ENCODE results near the gene MTHFD1.

MTHFD1 gene

DNA sequence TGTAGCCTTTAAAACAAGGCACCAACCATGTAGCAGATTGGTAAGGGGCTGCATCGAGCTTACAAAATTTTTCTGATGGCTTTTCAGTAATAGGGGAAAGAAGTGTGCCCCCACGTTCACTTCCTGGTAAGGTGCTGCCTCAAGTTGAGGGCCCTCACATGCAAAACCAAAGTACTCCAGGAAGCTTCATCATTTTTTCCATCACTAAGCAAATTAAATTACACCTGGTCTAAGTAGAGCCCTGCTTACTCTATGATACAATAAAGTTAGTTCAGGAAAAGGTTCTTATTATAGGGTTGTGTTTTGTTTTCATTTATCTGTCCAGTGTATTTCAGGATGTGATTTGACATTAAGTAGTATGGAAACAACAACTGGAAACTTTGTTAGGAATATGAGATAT lies 62.1 kb downstream of the MTHFD1 start:
- DNase-seq, result no peak

DNA sequence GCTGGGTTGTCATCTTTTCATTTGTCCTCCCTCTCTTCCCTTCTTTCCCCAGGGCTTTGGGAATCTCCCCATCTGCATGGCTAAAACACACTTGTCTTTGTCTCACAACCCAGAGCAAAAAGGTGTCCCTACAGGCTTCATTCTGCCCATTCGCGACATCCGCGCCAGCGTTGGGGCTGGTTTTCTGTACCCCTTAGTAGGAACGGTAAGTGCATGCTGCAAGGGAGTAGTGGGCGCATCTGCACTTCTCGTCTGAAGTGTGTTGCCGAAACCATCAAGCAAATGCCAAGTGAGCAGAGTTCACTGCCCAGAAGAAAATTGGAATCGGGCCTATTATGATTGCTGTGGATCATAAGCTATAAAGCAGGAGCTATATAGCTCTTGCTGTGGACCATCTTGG lies 66.5 kb downstream of the MTHFD1 start:
- no peak for DNase-seq

DNA sequence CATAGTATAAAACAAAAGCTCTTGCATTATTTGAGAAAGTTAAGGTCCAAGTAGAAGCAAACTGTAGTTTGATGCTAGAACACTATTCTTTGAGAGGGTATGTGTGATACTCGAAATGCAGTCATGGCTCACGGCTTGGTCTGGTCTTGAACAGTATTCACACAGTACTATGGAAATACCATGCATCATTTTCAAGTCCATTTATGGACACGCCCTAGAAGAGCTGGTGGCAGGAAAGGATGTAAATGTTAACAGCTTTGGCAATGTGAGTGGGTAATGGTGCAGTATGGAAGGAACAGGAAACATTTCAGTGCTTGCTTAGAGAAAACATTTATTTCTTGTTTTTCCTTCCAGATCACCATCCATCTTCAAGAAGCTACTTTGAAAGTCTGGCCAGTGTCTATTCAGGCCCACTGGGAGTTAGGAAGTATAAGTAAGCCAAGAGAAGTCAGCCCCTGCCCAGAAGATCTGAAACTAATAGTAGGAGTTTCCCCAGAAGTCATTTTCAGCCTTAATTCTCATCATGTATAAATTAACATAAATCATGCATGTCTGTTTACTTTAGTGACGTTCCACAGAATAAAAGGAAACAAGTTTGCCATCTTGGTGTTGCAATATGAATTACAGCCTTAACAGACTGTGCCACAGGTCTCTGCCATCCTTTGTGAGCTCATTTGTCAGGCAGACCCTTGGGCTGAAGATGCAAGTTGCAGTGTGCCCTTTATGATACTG lies 71.4 kb downstream of the MTHFD1 start:
- DNase-seq, result no peak

GRCh38 chr14:64461221-64461620 lies 73.1 kb downstream of the MTHFD1 start:
- no peak for DNase-seq

- DNase-seq, result no peak
Measured at GRCh38 chr14:64463195-64463594, 75.0 kb downstream of the MTHFD1 start.

DNA sequence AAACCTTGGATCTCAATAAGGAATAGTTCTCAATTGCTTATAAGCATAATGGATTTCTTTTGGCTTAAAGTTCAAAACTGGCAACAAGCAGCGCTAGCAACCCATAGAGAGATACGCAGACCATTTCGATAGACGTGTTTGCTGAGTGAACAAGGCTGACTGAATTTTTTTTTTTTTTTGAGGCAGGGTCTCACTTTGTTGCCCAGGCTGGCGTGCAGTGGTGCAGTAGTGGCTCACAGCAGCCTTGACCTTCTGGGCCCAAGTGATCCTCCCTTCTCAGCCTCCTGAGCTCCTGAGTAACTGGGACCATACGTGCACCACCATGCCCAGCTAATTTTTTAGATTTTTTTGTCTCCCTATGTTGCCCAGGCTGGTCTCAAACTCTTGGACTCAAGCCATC lies 75.7 kb downstream of the MTHFD1 start:
- no peak for DNase-seq

- no peak for DNase-seq
Measured at GRCh38 chr14:64464651-64465050, 76.5 kb downstream of the MTHFD1 start.

DNA sequence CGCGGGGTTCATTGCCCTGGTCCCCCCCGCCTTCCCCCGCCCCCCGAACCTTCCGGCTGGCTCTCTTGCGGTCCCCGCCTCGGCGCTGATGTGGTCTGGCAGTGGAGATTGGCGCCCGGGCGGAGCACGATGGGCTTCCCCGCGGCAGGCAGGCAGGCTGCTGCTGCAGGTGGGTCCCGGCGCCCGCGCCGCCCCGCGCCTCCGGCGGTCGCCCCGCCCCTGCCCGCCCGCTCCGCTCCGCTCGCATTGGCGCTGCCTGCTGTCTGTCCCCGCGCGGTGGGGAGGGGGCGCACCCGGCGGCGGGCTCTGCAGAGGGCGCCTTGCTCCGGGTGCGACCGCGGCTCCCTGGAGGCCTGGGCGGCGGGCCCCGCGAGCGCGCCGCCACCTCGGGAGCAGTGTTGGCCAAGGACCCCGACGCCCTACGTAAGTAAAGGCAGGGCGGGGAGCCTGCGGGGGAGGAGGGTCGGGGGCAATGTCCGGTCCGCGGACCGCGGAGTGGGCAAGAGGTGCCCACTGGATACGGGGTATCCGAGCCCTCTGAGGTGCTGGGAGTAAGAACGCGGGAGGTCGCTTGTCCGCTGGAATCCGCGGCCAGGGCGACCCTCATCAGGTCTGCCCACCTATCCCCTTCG lies 77.2 kb downstream of the MTHFD1 start, which contains the start of gene AKAP5:
TSS of gene AKAP5 (plus strand) at position 309 of the 632 bp plus-strand sequence. CDS start 2,896 bp downstream, outside the sequence.
- DNase-seq, result no peak

- no peak for DNase-seq
Measured at GRCh38 chr14:64465831-64466554, 77.8 kb downstream of the MTHFD1 start.

DNA sequence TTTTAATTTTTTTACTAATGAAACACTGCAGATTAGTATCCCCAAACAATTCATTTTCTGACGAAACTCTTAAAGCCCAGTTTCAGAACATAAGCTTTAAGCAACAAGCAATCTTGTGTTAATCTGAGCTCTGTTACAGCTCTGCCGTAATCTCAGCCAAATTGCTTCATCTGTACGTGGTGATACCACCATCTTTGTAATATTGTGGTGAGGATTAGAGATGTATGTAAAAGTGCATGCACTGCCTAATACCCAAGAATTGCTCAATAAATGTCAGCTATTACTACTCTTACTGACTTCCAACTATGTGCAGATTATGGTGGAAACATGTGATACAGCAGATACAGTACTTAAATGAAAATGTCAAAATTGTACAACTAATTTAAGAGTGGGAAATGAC lies 78.9 kb downstream of the MTHFD1 start:
- no peak for DNase-seq

GRCh38 chr14:64467566-64467965 lies 79.4 kb downstream of the MTHFD1 start:
- DNase-seq, result no peak

DNA sequence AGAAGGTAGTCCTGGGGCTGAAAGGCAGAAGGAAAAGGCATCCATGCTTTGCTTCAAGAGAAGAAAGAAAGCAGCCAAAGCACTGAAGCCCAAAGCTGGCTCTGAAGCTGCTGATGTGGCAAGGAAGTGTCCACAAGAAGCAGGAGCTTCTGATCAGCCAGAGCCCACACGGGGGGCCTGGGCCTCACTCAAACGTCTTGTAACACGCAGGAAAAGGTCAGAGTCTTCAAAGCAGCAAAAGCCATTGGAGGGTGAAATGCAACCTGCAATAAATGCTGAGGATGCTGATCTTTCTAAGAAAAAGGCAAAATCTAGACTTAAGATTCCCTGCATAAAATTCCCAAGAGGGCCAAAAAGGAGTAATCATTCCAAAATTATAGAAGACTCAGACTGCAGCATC lies 80.3 kb downstream of the MTHFD1 start:
- no peak for DNase-seq

- no peak for DNase-seq
Measured at GRCh38 chr14:64474041-64474440, 85.9 kb downstream of the MTHFD1 start.

GRCh38 chr14:64474698-64475097 lies 86.5 kb downstream of the MTHFD1 start:
- DNase-seq, result no peak

GRCh38 chr14:64475585-64476273 lies 87.6 kb downstream of the MTHFD1 start:
- no peak for DNase-seq

- DNase-seq, result no peak
Measured at GRCh38 chr14:64476438-64476837, 88.3 kb downstream of the MTHFD1 start.

- no peak for DNase-seq
Measured at GRCh38 chr14:64478634-64479250, 90.6 kb downstream of the MTHFD1 start.

DNA sequence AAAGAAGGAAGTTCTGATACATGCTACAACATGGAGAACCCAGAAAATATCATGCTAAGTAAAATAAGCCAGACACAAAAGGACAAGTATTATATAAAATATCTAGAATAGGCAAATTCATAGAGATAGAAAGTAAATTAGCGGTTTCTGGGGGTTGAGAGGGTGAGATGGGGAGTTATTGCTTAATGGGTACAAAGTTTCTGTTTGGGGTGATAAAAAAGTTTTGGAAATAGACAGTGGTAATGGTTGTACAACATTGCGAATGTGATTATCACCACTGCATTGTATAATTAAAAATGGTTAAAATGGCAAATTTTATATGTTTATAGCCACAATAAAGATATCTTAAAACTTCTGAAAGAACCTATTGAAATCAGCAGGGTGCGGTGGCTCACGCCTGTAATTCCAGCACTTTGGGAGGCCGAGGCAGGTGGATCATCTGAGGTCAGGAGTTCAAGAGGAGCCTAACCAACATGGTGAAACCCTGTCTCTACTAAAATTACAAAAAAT lies 100.5 kb downstream of the MTHFD1 start:
- no peak for DNase-seq

GRCh38 chr14:64491637-64492036 lies 103.5 kb downstream of the MTHFD1 start:
- DNase-seq, result no peak

GRCh38 chr14:64493455-64493854 lies 105.3 kb downstream of the MTHFD1 start:
- no peak for DNase-seq

DNA sequence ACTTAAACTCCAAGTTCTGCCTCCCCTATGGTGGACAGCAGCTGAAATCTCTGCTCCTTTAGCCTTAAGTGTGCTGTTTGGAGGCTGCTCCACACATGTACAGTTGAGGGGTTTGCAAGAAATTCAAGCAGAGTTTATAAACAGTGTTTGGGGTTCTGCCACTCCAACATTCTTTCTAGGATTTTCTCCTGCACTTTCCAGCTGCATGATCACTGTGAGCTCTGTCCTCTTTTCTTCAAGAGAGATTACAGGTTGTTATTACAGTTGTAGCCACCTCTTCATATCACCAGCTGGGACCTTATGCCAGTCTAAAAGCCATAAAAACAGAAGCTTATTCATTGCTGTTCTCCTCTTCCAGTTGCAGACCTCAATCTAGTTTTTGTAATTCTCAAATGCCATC lies 107.1 kb downstream of the MTHFD1 start:
- DNase-seq, result no peak

- DNase-seq, result no peak
Measured at GRCh38 chr14:64496764-64497163, 108.6 kb downstream of the MTHFD1 start.

DNA sequence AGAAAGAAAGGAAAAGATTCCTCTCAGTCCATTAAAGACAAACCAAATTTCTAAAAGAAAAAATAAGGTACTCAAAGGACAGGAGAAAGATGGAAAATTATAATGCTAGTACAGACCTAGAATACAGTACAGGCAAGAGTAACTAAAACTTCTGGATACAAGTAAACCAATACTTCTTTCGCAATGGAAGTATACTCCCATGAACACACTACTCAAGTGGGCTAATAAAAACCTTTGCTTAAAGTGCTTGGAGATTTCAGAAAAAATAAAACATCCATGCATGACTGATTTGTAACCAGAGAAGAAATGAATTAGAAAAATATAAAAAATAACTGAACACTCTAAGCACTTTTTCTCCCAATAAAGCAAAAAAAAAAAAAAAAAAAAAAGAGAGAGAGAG lies 111.9 kb downstream of the MTHFD1 start:
- DNase-seq, result no peak
